ENCODE measurements around the gene GAS5. TPM values are rescaled to one million over a fixed set of nuclear protein-coding genes. Genes with fewer than 3 reads are reported as not detected.
A peak's percentile ranks its signal among the peaks of the same experiment; 100 is the strongest.

GAS5 gene
- total and polyA plus RNA-seq, 10 of the 15 experiments (the other 5 are each of a cell fraction or from before 2014, with no cell fraction given) = 289 to 1,137 (median 699) TPM

DNA sequence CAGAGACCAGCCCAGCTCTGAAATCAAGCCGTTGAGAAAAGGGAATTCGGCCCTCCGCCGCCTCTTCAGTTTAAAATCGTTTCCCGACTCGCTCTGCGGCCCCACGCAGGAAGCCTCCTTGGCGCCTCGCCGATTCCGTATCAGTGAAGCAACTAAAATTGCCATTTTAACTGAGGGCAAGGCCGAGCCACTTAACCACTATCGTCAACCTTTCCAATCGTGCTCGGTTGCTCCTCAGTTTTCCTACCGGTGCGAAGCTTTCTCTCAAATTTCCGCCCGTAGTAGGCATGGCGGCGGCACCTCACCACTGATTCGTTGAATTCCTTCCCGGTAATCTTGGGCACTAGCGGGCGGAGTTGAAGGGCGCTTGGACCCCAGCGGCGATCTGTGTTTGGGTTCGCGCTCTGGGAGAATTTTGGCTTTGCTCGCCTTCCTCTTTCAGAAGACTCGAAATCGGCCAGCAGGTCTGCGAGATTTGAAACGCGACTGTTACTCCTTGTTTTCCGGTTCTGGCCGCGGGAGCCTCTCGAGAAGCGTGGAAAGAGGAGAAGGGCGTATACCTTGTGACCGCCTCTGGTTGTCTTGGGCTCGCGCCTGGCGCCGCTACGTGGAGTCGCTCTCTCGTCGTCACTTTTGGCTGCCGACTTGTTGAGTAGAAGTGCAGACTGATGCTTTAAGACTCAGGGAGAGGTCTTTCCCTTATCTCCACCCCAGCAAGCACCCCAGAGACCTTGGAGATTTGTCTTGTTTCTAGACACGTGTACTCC lies 43.3 kb downstream of the GAS5 start, which contains the start of the genes CENPL and DARS2 (continued):
- TF ChIP-seq, protein P1, sequence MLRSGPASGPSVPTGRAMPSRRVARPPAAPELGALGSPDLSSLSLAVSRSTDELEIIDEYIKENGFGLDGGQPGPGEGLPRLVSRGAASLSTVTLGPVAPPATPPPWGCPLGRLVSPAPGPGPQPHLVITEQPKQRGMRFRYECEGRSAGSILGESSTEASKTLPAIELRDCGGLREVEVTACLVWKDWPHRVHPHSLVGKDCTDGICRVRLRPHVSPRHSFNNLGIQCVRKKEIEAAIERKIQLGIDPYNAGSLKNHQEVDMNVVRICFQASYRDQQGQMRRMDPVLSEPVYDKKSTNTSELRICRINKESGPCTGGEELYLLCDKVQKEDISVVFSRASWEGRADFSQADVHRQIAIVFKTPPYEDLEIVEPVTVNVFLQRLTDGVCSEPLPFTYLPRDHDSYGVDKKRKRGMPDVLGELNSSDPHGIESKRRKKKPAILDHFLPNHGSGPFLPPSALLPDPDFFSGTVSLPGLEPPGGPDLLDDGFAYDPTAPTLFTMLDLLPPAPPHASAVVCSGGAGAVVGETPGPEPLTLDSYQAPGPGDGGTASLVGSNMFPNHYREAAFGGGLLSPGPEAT (IDR thresholded peaks at IDR 0.05; ENCODE audit: low read depth) = peak; percentile 90
- TF ChIP-seq STAT1 (conservative IDR thresholded peaks at IDR 0.05) (0 out of 2 replicates have a peak, but pooled peaks have one; percentile 60), RELA (IDR thresholded peaks at IDR 0.05; ENCODE audit: borderline replicate concordance, partially characterized antibody) (no peak), TCF7 (IDR thresholded peaks at IDR 0.05; ENCODE audit: borderline replicate concordance) (no peak), PML (IDR thresholded peaks at IDR 0.05; ENCODE audit: low read length) (peak; percentile 89; the same call in 1 of the 2 replicates), SREBF2 (IDR thresholded peaks at IDR 0.05; ENCODE audit: low read length) (no peak), DPF2 (IDR thresholded peaks at IDR 0.05) (peak; percentile 30; the same call in 1 of the 2 replicates), HDAC6 (IDR thresholded peaks at IDR 0.05; ENCODE audit: unreplicated experiment) (no peak), EED (IDR thresholded peaks at IDR 0.05; ENCODE audit: low read depth) (no peak; the same call in 1 of the 2 replicates), CBX3 (IDR thresholded peaks at IDR 0.05; ENCODE audit: borderline replicate concordance, low read depth) (no peak), KLF5 (IDR thresholded peaks at IDR 0.05; ENCODE audit: partially characterized antibody) (no peak), HCFC1 (IDR thresholded peaks at IDR 0.05; ENCODE audit: low read length) (peak; percentile 84), PAX8 (IDR thresholded peaks at IDR 0.05) (no peak), BACH1 (IDR thresholded peaks at IDR 0.05; ENCODE audit: borderline replicate concordance) (no peak), BCL11A (IDR thresholded peaks at IDR 0.05; ENCODE audit: low read depth, low read length) (peak; percentile 22; the same call in 1 of the 2 replicates), SMAD1 (IDR thresholded peaks at IDR 0.05; ENCODE audit: low read depth, partially characterized antibody) (no peak), CEBPB (IDR thresholded peaks at IDR 0.05; ENCODE audit: borderline replicate concordance in 1 of 2, low read depth in 2 of 2, low read length in 2 of 2) (no peak), SREBF1 (IDR thresholded peaks at IDR 0.05; ENCODE audit: low read length) (peak; percentile 29; the same call in 1 of the 2 replicates), POLR2A (IDR thresholded peaks at IDR 0.05; ENCODE audit: low read depth, low read length) (peak; percentile 83), RCOR1 (conservative IDR thresholded peaks at IDR 0.05; ENCODE audit: low read depth, low read length) (0 out of 2 replicates have a peak, but pooled peaks have one; percentile 78), RB1 (IDR thresholded peaks at IDR 0.05; ENCODE audit: borderline replicate concordance) (0 out of 2 replicates have a peak, but pooled peaks have one; percentile 37)
- TF ChIP-seq, protein P2, sequence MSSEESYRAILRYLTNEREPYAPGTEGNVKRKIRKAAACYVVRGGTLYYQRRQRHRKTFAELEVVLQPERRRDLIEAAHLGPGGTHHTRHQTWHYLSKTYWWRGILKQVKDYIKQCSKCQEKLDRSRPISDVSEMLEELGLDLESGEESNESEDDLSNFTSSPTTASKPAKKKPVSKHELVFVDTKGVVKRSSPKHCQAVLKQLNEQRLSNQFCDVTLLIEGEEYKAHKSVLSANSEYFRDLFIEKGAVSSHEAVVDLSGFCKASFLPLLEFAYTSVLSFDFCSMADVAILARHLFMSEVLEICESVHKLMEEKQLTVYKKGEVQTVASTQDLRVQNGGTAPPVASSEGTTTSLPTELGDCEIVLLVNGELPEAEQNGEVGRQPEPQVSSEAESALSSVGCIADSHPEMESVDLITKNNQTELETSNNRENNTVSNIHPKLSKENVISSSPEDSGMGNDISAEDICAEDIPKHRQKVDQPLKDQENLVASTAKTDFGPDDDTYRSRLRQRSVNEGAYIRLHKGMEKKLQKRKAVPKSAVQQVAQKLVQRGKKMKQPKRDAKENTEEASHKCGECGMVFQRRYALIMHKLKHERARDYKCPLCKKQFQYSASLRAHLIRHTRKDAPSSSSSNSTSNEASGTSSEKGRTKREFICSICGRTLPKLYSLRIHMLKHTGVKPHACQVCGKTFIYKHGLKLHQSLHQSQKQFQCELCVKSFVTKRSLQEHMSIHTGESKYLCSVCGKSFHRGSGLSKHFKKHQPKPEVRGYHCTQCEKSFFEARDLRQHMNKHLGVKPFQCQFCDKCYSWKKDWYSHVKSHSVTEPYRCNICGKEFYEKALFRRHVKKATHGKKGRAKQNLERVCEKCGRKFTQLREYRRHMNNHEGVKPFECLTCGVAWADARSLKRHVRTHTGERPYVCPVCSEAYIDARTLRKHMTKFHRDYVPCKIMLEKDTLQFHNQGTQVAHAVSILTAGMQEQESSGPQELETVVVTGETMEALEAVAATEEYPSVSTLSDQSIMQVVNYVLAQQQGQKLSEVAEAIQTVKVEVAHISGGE (CRISPR knock-in tag; IDR thresholded peaks at IDR 0.05) = no peak
- TF ChIP-seq, protein P3, sequence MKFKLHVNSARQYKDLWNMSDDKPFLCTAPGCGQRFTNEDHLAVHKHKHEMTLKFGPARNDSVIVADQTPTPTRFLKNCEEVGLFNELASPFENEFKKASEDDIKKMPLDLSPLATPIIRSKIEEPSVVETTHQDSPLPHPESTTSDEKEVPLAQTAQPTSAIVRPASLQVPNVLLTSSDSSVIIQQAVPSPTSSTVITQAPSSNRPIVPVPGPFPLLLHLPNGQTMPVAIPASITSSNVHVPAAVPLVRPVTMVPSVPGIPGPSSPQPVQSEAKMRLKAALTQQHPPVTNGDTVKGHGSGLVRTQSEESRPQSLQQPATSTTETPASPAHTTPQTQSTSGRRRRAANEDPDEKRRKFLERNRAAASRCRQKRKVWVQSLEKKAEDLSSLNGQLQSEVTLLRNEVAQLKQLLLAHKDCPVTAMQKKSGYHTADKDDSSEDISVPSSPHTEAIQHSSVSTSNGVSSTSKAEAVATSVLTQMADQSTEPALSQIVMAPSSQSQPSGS (IDR thresholded peaks at IDR 0.05; ENCODE audit: low read length) = no peak; the same call in 1 of the 2 replicates

Measured in GM12878 (cell line).